GM18873 (cell line): ENCODE results near the gene HBS1L.

Experiments used
- ATAC-seq: cut with Tn5 transposase; IDR thresholded peaks from one replicate; pipeline ENCODE4 v1.9.1; 2021; ENCODE audit warnings: mild to moderate bottlenecking, moderate library complexity, moderate number of reproducible peaks; ENCODE audit not compliant: unreplicated experiment, low FRiP score

HBS1L gene

GRCh38 chr6:134921721-134922261, 132.8 kb downstream of the HBS1L start:
- ATAC-seq = no peak

GRCh38 chr6:134921276-134921675, 133.3 kb downstream of the HBS1L start:
- no peak for ATAC-seq

- ATAC-seq = no peak
Measured at GRCh38 chr6:134920422-134920821, 134.2 kb downstream of the HBS1L start.

GRCh38 chr6:134918418-134918961, 136.1 kb downstream of the HBS1L start:
- no peak for ATAC-seq

GRCh38 chr6:134911547-134911946, 143.1 kb downstream of the HBS1L start:
- no peak for ATAC-seq

- no peak for ATAC-seq
Measured at GRCh38 chr6:134910593-134910935, 144.1 kb downstream of the HBS1L start.
